SK-N-SH treated with all-trans-retinoic acid at 6 μM for 48 hours (cell line): Measurements from ENCODE around the gene RGS19.

Source experiments
- ATAC-seq: fragments of 200-7000 bp; cut with Tn5 transposase; 3 replicates; pipeline ENCODE4 v1.9.1; 2020; ENCODE audit warnings: mild to moderate bottlenecking, moderate library complexity
- GLIS3 ChIP-seq: fragments of 250-450 bp; sonication (Bioruptor Pico); IDR thresholded peaks from 2 replicates; pipeline ENCODE4 v1.5.0; 2020; ENCODE audit warnings: mild to moderate bottlenecking, moderate library complexity
- ISL1 ChIP-seq: fragments of 250-450 bp; sonication (Bioruptor Pico); IDR thresholded peaks from 2 replicates; pipeline ENCODE4 v2.1.2; 2022; ENCODE audit warnings: mild to moderate bottlenecking, moderate library complexity
- OSR1 ChIP-seq: fragments of 250-450 bp; sonication (Bioruptor Pico); IDR thresholded peaks from 2 replicates; pipeline ENCODE4 v1.8.0; 2022; ENCODE audit warnings: moderate library complexity, mild to moderate bottlenecking, inconsistent platforms
- PPARA ChIP-seq: fragments of 250-450 bp; sonication (Bioruptor Pico); IDR thresholded peaks from 2 replicates; pipeline ENCODE4 v1.5.0; 2020; ENCODE audit warnings: mild to moderate bottlenecking, borderline replicate concordance
- RARB ChIP-seq: fragments of 250-450 bp; sonication (Bioruptor Pico); IDR thresholded peaks from 2 replicates; pipeline ENCODE4 v1.8.0; 2021; ENCODE audit warnings: mild to moderate bottlenecking, moderate library complexity
- SNAI2 ChIP-seq: fragments of 250-450 bp; sonication (Bioruptor Pico); IDR thresholded peaks from 2 replicates; pipeline ENCODE4 v1.5.0; 2020; ENCODE audit warnings: mild to moderate bottlenecking, moderate library complexity
- TCF4 ChIP-seq: fragments of 250-450 bp; sonication (Bioruptor Pico); IDR thresholded peaks from 2 replicates; pipeline ENCODE4 v1.8.0; 2021; ENCODE audit warnings: mild to moderate bottlenecking, moderate library complexity, borderline replicate concordance
- ZFP3 ChIP-seq: fragments of 250-450 bp; sonication (Bioruptor Pico); IDR thresholded peaks from 2 replicates; pipeline ENCODE4 v1.5.0; 2020; ENCODE audit warnings: mild to moderate bottlenecking, moderate library complexity
- ZFP30 ChIP-seq: fragments of 450-650 bp; formaldehyde crosslinking; IDR thresholded peaks from 2 replicates; pipeline ENCODE4 v1.5.0; 2022; ENCODE audit warnings: mild to moderate bottlenecking, moderate library complexity
- ZNF565 ChIP-seq: fragments of 450-650 bp; formaldehyde crosslinking; conservative IDR thresholded peaks from 2 replicates; pipeline ENCODE4 v1.5.0; 2020; ENCODE audit warnings: low read depth, mild to moderate bottlenecking, moderate library complexity
- ZNF70 ChIP-seq: fragments of 450-650 bp; formaldehyde crosslinking; IDR thresholded peaks from 2 replicates; pipeline ENCODE4 v1.5.0; 2020; ENCODE audit warnings: mild to moderate bottlenecking, moderate library complexity
- TF ChIP-seq, protein P1 (sequence below): fragments of 250-450 bp; sonication (Bioruptor Pico); IDR thresholded peaks from 2 replicates; pipeline ENCODE4 v1.8.0; 2021; ENCODE audit warnings: low read depth, mild to moderate bottlenecking, moderate library complexity, borderline replicate concordance
- TF ChIP-seq, protein P2 (sequence below): fragments of 250-450 bp; sonication (Bioruptor Pico); IDR thresholded peaks from 2 replicates; pipeline ENCODE4 v1.5.0; 2020; ENCODE audit warnings: mild to moderate bottlenecking, moderate library complexity
- TF ChIP-seq, protein P3 (sequence below): fragments of 250-450 bp; sonication (Bioruptor Pico); IDR thresholded peaks from 2 replicates; pipeline ENCODE4 v1.5.1; 2021; ENCODE audit warnings: mild to moderate bottlenecking, moderate library complexity
- TF ChIP-seq, protein P4 (sequence below): fragments of 250-450 bp; sonication (Bioruptor Pico); IDR thresholded peaks from 2 replicates; pipeline ENCODE4 v1.8.0; 2020; ENCODE audit warnings: mild to moderate bottlenecking, moderate library complexity, borderline replicate concordance

The RGS19 gene

DNA sequence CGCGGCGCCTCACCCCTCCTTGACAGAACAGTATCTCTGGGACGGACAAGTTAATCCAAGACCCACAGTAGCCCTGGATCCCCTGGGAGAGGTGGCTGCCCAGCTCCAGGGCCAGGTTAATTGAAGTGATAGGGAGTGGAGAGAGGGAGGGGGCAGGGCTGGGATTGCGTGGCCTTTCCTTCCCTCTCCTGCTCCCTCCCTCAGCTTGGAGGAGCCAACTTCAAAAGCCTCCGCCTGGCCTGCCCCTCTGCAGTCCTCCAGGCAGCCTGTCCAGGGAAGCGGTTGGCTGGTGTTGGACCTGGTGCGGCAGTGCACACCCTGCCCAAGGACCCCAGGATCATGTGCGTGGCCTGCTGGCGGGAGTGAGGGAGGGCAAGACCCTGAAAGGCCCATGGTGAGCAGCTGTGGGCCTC, 43.4 kb downstream of the RGS19 start, which contains the start of gene C20orf204:
C20orf204 (plus strand) TSS at position 250 of the 413 bp plus-strand sequence; CDS start at position 392, 142 bp downstream.
- no peak for ATAC-seq
- TF ChIP-seq ZNF565 (CRISPR knock-in tag) (no peak), ZNF70 (no peak), PPARA (no peak), ZFP3 (CRISPR knock-in tag) (no peak), ZFP30 (CRISPR knock-in tag) (no peak)
- TF ChIP-seq, protein P1, sequence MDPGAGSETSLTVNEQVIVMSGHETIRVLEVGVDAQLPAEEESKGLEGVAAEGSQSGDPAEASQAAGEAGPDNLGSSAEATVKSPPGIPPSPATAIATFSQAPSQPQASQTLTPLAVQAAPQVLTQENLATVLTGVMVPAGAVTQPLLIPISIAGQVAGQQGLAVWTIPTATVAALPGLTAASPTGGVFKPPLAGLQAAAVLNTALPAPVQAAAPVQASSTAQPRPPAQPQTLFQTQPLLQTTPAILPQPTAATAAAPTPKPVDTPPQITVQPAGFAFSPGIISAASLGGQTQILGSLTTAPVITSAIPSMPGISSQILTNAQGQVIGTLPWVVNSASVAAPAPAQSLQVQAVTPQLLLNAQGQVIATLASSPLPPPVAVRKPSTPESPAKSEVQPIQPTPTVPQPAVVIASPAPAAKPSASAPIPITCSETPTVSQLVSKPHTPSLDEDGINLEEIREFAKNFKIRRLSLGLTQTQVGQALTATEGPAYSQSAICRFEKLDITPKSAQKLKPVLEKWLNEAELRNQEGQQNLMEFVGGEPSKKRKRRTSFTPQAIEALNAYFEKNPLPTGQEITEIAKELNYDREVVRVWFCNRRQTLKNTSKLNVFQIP (CRISPR knock-in tag): no peak
- TF ChIP-seq, protein P2, sequence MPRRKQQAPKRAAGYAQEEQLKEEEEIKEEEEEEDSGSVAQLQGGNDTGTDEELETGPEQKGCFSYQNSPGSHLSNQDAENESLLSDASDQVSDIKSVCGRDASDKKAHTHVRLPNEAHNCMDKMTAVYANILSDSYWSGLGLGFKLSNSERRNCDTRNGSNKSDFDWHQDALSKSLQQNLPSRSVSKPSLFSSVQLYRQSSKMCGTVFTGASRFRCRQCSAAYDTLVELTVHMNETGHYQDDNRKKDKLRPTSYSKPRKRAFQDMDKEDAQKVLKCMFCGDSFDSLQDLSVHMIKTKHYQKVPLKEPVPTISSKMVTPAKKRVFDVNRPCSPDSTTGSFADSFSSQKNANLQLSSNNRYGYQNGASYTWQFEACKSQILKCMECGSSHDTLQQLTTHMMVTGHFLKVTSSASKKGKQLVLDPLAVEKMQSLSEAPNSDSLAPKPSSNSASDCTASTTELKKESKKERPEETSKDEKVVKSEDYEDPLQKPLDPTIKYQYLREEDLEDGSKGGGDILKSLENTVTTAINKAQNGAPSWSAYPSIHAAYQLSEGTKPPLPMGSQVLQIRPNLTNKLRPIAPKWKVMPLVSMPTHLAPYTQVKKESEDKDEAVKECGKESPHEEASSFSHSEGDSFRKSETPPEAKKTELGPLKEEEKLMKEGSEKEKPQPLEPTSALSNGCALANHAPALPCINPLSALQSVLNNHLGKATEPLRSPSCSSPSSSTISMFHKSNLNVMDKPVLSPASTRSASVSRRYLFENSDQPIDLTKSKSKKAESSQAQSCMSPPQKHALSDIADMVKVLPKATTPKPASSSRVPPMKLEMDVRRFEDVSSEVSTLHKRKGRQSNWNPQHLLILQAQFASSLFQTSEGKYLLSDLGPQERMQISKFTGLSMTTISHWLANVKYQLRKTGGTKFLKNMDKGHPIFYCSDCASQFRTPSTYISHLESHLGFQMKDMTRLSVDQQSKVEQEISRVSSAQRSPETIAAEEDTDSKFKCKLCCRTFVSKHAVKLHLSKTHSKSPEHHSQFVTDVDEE (CRISPR knock-in tag): no peak
- TF ChIP-seq, all 23 proteins: peak for 0

DNA sequence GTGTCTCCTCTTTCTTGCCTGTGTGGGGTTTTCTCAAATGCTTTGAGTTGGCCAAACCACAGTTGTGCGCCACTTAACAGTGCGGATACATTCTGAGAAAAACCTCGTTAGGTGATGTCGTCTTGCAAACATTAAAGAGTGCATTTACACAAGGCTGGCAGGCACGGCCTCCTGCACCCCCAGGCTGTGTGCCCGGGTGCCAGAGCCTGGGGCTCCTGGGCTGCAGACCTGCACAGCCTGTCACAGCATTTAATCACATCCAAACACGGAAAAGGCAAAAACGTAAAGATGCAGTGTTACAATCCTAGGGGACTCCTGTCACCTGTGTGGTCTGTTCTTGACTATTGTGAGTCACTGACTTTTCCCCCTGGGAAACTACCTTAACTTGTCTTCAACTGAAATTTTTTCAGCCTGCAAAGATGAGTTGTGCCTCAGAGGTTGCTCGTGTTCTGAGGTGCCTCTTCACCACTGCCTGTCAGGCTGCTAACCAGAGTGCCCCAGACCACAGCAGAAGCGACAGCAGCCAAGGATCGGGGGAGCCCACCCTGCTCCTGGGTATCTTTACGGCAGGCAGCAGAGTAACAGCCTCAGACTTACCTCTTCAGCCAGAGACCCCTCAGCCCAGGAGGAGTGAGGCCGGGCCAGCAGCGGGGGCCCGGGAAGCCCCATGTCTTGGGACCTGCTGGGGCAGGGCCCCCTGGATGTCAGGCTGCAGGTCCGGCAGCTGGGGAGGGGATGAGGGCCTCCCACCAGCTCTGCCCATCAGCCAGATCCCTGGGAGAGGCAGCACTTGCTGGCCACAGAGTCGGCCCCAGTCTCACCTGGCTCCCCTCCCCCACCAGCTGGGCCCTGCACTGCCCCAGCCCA, 44.0 kb downstream of the RGS19 start:
- TF ChIP-seq PPARA (no peak), SNAI2 (CRISPR knock-in tag) (no peak), OSR1 (no peak), ZFP3 (CRISPR knock-in tag) (no peak), ISL1 (CRISPR knock-in tag) (no peak), ZNF70 (no peak), TCF4 (no peak), GLIS3 (CRISPR knock-in tag) (no peak), RARB (CRISPR knock-in tag) (no peak)
- TF ChIP-seq, protein P3, sequence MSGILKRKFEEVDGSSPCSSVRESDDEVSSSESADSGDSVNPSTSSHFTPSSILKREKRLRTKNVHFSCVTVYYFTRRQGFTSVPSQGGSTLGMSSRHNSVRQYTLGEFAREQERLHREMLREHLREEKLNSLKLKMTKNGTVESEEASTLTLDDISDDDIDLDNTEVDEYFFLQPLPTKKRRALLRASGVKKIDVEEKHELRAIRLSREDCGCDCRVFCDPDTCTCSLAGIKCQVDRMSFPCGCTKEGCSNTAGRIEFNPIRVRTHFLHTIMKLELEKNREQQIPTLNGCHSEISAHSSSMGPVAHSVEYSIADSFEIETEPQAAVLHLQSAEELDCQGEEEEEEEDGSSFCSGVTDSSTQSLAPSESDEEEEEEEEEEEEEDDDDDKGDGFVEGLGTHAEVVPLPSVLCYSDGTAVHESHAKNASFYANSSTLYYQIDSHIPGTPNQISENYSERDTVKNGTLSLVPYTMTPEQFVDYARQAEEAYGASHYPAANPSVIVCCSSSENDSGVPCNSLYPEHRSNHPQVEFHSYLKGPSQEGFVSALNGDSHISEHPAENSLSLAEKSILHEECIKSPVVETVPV (CRISPR knock-in tag): no peak
- TF ChIP-seq, protein P2 (CRISPR knock-in tag): no peak
- TF ChIP-seq, protein P4, sequence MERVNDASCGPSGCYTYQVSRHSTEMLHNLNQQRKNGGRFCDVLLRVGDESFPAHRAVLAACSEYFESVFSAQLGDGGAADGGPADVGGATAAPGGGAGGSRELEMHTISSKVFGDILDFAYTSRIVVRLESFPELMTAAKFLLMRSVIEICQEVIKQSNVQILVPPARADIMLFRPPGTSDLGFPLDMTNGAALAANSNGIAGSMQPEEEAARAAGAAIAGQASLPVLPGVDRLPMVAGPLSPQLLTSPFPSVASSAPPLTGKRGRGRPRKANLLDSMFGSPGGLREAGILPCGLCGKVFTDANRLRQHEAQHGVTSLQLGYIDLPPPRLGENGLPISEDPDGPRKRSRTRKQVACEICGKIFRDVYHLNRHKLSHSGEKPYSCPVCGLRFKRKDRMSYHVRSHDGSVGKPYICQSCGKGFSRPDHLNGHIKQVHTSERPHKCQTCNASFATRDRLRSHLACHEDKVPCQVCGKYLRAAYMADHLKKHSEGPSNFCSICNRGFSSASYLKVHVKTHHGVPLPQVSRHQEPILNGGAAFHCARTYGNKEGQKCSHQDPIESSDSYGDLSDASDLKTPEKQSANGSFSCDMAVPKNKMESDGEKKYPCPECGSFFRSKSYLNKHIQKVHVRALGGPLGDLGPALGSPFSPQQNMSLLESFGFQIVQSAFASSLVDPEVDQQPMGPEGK: no peak
- TF ChIP-seq, protein P1 (CRISPR knock-in tag): no peak
- ATAC-seq: no peak
